Natural killer cell (primary cell): Measurements from ENCODE around the gene LIMS2. TPM values are rescaled to one million over a fixed set of nuclear protein-coding genes. Genes with fewer than 3 reads are reported as not detected.

Source experiments
- ATAC-seq, 3 donors: fragments of 150-1000 bp in 2 of 3; fragments of 200-7000 bp in 1 of 3; cut with Tn5 transposase; 1 replicate in 1 of 3; 2 replicates in 2 of 3; pipeline ENCODE4 v1.10.0; 2021; ENCODE audit warnings: mild to moderate bottlenecking in 2 of 3, moderate library complexity in 2 of 3
- DNase-seq, 2 donors: peaks; one replicate each; pipeline versions ENCODE4 v3.0.0 to v3.0.0-alpha.2; 2013 to 2021; ENCODE audit warnings: mixed read lengths in 1 of 2
- H3K27ac ChIP-seq: one replicate; pipeline ENCODE4 v1.5.1; 2013; ENCODE audit warnings: mild to moderate bottlenecking, low read length
- H3K27me3 ChIP-seq: one replicate; pipeline ENCODE4 v1.6.1; 2013; ENCODE audit warnings: low read length; ENCODE audit not compliant: control insufficient read depth, insufficient read depth
- H3K36me3 ChIP-seq: one replicate; pipeline ENCODE4 v1.6.1; 2013; ENCODE audit warnings: low read length; ENCODE audit not compliant: control insufficient read depth, insufficient read depth
- H3K4me1 ChIP-seq: one replicate; pipeline ENCODE4 v1.6.1; 2013; ENCODE audit warnings: low read length; ENCODE audit not compliant: control insufficient read depth, insufficient read depth
- H3K4me3 ChIP-seq: one replicate; pipeline ENCODE4 v1.5.1; 2013; ENCODE audit warnings: low read length
- H3K9me3 ChIP-seq: one replicate; pipeline ENCODE4 v1.6.1; 2013; ENCODE audit warnings: low read length; ENCODE audit not compliant: control insufficient read depth, insufficient read depth
- H3K27ac Mint-ChIP-seq, 2 donors: one replicate each; pipeline ENCODE4 v1.8.0; 2022; ENCODE audit warnings: mild to moderate bottlenecking in 2 of 2, mixed read lengths in 2 of 2, moderate library complexity in 1 of 2
- H3K27me3 Mint-ChIP-seq, 2 donors: one replicate each; pipeline ENCODE4 v1.8.0; 2022; ENCODE audit warnings: low read depth in 2 of 2, mixed read lengths in 2 of 2
- H3K36me3 Mint-ChIP-seq: one replicate; pipeline ENCODE4 v1.8.0; 2022; ENCODE audit warnings: mixed read lengths
- H3K4me1 Mint-ChIP-seq, 2 donors: one replicate each; pipeline ENCODE4 v1.8.0; 2022; ENCODE audit warnings: mixed read lengths in 2 of 2
- H3K4me3 Mint-ChIP-seq: one replicate; pipeline ENCODE4 v1.8.0; 2022; ENCODE audit warnings: mild to moderate bottlenecking, moderate library complexity, mixed read lengths
- H3K9me3 Mint-ChIP-seq, 2 donors: one replicate each; pipeline ENCODE4 v1.8.0; 2022; ENCODE audit warnings: mixed read lengths in 2 of 2
- CTCF ChIP-seq: fragments of 200-600 bp; IDR thresholded peaks from one replicate; pipeline ENCODE4 v1.8.0; 2022; ENCODE audit warnings: antibody characterized with exemption
- WGBS: methylation state at CpG from one replicate; pipeline ENCODE4 v1.1.7; 2013; ENCODE audit warnings: missing lambda C conversion rate; ENCODE audit not compliant: insufficient coverage; 5-methylcytosine and 5-hydroxymethylcytosine counted together
- intact Hi-C: fragments of 100-400 bp; cut with micrococcal nuclease; formaldehyde crosslinking; loops from one replicate; pipeline ENCODE4 v1.14.2; 2022
- total RNA-seq, 4 donors: library from RNA; stranded (reverse); fragments of 120-200 nt in 1 of 4; gene quantifications; one replicate each; pipeline versions ENCODE4 v1.2.3 to v1.2.4, GENCODE V29; 2013 to 2022

The LIMS2 gene
- total RNA-seq, 3 donors from 2014 or later (not counting 1 experiment from before 2014, with no cell fraction given) = 0.15 to 0.16 TPM; not detected in 1

GRCh38 chr2:127626175-127626574 is 49.2 kb downstream of the LIMS2 start:
- Histone ChIP-seq H3K9me3 (no peaks in the 10 kb centered on the region), H3K4me3 (no peak overlapping the region), H3K27ac (no peak overlapping the region), H3K4me1 (peaks cover 14% of the 10 kb centered on the region), H3K36me3 (no peaks in the 10 kb centered on the region), H3K27me3 (no peaks in the 10 kb centered on the region)
- DNase-seq = no peak
- no peak for ATAC-seq
- intact Hi-C loops = no loop called here
- 75% methylated on average over 11 of the region's 12 CpGs for WGBS
- Mint-ChIP-seq H3K4me1 (no peaks in the 10 kb centered on the region), H3K9me3 (no peaks in the 10 kb centered on the region), H3K27me3 (peaks cover 0 to 6% of the 10 kb centered on the region in 2 donors), H3K27ac (no peak overlapping the region), H3K36me3 (no peaks in the 10 kb centered on the region), H3K4me3 (no peak overlapping the region)
- no peak for TF ChIP-seq CTCF

- intact Hi-C loops = no loop called here
- H3K36me3 ChIP-seq = no peaks in the 10 kb centered on the region
- TF ChIP-seq CTCF = no peak
- no peak overlapping the region for H3K27ac Mint-ChIP-seq
- H3K4me3 Mint-ChIP-seq = no peak overlapping the region
- no peaks in the 10 kb centered on the region for H3K4me1 Mint-ChIP-seq
- no peak for DNase-seq
- peaks cover 8% of the 10 kb centered on the region for H3K4me1 ChIP-seq
- peaks cover 0 to 6% of the 10 kb centered on the region in 2 donors for H3K27me3 Mint-ChIP-seq
- no peak overlapping the region for H3K27ac ChIP-seq
- no peaks in the 10 kb centered on the region for H3K27me3 ChIP-seq
- no peak for ATAC-seq
- no peaks in the 10 kb centered on the region for H3K9me3 Mint-ChIP-seq
- H3K4me3 ChIP-seq = no peak overlapping the region
- H3K9me3 ChIP-seq = no peaks in the 10 kb centered on the region
- 81% methylated on average over 2 of the region's 2 CpGs for WGBS
- no peaks in the 10 kb centered on the region for H3K36me3 Mint-ChIP-seq
These were observed 49.8 kb downstream of the LIMS2 start for GRCh38 chr2:127625572-127625951.

- 85% methylated on average over 18 of the region's 23 CpGs for WGBS
- no peaks in the 10 kb centered on the region for H3K36me3 Mint-ChIP-seq
- peaks cover 0 to 6% of the 10 kb centered on the region in 2 donors for H3K27me3 Mint-ChIP-seq
- ATAC-seq (no peak), DNase-seq (no peak)
- intact Hi-C loops = no loop called here
- Histone ChIP-seq H3K4me1 (peaks cover 3% of the 10 kb centered on the region), H3K9me3 (no peaks in the 10 kb centered on the region), H3K4me3 (no peak overlapping the region), H3K27ac (no peak overlapping the region), H3K27me3 (no peaks in the 10 kb centered on the region), H3K36me3 (no peaks in the 10 kb centered on the region)
- no peak overlapping the region for H3K4me3 Mint-ChIP-seq
- no peaks in the 10 kb centered on the region for H3K9me3 Mint-ChIP-seq
- H3K4me1 Mint-ChIP-seq = no peaks in the 10 kb centered on the region
- TF ChIP-seq CTCF = no peak
- H3K27ac Mint-ChIP-seq = no peak overlapping the region
These were observed 50.4 kb downstream of the LIMS2 start for GRCh38 chr2:127624756-127625571.
